CD4-positive, alpha-beta T cell treated with Interleukin-6 for 4 hours (primary cell): ENCODE results near the gene DNAI1.
"Not testable (repeated sequence)": the region's sequence is repeated elsewhere in the genome, so short reads cannot be mapped to it uniquely, and the experiment has no call there.

Experiments
- DNase-seq: peaks from one replicate; pipeline ENCODE4 v3.0.0-alpha.2; 2020; ENCODE audit warnings: mixed read lengths

The DNAI1 gene

DNA sequence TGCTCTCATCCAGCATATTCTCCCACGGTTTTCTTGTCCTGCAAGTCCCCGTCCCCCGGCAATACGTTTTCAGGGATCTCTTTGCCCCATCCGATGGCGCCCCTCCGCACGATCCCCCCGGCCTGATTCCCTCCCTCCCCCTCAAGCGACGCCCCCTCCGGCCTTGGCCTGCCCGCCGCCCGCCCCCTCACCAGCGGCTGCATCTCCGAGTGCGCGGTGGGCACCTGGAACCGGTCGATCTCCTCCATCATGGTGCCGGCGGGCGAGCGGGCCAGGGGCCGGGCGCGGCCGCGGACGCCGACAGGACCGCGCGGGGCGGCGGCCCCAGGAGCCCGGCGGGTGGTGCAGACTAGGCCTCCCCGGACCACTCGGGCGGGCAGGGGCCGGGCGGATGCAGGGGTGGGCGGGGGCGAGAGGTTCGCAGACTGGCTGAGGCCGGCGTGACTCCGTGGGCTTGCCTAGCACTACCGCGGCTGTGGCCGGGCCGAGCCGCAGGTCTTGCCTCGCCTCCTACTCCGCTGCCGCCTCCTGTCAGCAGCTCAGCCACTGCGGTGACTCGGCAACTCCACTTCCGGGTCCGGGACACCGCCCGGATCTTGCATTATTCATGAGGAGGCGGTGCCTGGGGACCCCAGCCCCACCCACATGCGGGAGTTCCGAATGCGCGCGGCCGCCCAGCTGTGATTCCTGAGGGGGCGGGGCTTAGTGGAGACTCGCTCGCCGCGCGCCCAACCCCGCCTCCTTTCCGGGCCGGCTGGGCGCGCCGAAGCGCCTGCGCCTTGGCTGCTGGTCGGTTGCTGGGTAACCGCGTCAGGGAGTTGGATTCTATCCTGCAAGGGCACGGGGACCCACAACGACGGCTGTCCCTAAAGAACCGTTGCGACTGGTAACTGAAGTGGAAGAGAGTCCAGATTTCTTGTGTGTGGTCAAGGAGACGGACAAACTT is at the start of gene DNAI1, which contains the start of gene FAM219A:
TSS of gene DNAI1 (plus strand) at position 793 of the 946 bp plus-strand sequence. CDS start 201 bp downstream, outside the sequence.
TSS of gene FAM219A (minus strand) at position 558 of the 946 bp plus-strand sequence. CDS start at position 251, 307 bp downstream.
- DNase-seq, result peak; percentile 99

DNA sequence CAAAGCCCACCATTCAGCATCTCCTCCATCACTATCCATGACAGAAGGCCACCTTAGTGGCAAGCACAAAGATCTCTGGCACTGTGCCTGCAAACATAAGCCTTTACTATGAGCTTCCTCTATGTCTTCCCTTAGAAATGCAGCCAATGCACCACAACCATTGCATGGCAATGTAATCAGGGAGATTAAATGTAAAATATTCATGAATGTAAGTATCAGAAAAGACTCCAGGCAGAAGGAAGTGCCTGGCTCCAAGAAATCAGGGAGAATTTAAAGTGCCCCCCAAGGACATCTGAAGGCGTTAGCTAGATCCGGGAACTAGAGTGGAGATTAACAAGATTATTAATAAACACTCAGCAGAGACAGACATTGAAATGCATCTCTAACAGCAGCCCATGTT is 49.5 kb upstream of the DNAI1 start:
- DNase-seq, result no peak

DNA sequence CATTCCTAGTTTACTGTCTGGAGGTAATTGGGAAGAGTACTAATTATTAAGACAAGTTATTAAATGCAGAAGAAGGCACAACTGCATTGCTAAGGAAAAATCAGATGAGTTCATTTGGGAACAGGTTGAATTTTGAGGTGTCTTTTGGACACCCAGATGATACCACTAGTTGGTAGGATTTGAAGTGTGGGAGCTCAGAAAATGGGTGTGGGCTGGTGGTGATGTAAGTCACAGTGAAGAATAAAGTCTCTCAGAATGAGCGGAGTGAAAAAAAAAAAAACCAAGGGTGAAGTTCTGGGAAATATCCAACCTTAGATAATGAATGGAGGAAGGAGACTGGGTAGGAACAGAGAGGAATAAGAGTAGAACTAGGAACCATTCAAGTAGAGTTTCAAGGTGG is 46.3 kb upstream of the DNAI1 start:
- no peak for DNase-seq

DNA sequence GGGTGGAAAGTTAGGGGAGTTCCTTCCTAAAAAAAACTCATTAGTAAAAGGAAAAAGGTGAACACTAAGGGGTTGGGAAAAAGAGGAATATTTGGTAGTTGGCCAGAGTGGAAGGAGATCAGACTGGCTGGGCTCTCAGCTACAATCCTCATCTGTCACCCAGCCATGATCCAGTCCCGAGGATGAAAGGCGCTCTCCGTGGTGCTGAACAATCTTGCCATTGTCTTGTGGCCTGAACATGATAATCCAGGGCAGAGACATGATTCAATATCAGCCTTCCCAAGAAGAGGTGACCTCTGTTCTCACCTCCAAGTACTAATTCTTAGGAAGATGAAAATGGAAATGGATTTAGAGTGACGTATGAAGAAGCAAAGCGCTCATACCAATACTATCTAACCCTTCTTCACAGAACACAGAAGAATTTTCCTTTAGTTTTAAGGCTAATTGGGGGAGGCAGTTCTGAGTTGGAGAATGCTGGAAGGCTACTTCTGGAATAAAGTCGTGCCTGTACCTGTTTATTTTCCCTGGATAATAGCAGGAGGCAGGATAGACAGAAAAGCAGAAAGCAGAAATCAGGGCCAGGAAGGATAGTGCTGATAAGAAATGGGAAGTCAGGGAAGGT is 45.3 kb upstream of the DNAI1 start:
- peak; percentile 18 for DNase-seq

DNA sequence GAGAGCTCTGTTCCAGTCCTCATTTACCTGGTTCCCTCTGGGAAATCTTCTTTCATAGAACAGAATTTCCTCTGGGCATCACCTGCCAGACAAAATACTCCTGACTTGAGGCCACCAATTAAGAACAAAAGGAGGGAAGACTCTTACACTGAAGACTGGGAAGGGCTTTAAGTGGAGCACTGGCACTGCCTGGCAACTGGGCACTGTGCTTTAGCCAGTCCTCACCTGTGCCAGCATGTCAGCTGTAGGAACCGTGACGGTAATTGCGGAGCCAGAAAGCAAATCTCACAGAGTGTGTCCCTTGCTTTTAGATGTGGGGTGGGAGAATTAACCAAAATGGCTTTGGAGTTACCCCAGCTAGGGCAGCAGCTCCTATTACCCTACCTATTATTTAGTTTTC is 40.9 kb upstream of the DNAI1 start:
- no peak for DNase-seq

DNA sequence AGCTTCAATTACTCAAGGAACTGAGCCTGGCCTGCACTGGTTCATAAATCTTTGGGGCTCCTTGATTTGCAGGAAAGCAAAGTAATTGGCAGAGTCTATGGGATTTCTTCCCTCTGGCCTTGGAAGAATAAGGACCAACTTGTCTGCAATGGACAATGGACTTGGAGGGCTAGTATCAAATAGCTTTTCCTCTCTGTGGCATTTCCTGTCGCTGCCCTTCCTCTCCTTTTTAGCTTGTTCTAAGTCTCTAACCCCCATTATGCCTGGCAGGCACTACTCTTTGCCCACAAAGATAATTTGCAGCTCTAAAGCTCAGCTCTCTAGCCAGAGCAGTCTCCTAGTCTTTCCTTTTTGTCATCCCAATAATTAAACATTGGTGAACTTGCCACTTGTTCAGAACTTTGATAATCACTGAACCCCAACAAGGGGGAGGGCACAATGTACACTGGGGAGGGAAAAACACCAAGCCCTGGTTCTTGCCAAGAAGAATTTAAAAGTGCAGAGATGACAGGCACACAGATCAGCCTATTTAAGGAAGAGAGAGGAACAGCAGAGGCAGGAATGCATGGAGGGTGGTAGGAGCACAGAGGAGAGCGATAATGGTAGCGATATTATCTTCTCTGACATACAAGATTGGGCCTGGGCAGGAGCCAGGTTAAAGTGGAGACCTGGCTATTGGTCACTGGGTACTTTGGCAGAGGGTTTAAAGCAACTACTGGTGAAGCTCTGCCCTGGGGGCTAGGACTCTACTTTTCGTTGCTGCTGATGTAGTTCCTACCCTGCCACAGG is 38.7 kb upstream of the DNAI1 start:
- no peak for DNase-seq

DNA sequence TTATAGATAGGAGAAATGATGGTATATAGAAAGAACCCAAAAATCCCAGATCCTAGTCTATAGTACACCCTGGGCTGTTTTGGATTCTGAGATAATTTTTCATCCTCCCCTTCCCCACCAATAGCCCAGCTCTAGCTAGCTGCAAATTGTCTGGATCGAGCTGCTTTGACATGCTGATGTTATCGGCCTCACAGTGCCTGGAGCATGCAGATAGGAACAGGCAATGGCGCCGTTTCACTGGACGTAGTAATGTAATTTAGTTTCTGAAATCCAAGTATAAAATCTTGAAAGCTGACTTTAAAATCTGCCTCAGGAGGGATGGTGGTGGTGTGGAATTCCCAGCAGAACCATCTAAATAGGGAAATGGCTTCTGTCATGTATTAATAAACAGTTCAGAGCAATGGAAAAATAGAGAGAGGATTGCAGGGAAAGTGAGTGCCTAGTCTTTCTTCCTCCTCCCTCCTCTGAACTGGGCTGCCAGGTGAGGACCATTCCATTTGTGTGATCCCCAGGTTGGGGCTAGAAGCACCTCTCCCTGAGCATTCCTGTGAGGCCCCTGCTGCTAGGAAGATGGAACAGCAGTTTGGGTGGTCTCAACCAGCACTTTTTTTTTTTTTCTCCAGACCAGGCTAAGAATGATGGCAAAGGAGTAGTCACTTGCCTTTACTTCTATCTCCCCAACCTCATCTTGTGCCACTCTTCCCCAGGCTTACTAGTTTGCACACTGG is 32.1 kb upstream of the DNAI1 start:
- DNase-seq, result no peak

DNA sequence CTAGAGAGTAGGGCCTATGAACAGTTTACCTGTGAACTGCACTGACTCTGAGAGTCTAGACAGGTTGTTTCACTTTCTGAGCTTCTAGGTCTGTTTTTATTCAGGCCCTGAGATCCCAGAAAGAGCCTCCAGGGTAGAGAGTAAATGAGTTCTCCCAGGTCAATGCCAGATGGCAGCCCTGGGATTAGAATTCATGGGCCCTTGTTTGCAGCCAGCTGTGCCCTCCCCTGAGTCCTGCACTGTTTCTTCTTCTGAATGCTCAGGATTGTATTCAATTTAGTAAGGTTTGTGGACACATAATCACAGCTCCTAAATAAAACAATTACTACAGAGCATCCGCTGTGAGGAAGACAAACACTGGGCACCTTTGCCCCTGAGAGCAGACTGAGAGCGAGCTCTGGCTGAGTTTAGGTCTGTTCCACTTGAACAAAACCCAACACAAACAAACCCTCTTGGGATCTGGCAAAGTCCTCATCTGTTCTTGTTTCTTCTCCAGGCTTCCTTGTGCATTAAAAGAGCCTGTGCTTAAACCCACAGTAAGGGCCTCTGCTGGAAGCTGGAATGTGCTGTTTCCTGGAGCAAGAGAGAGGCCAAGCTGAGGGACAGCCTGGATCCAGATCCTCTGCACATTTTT is 30.2 kb upstream of the DNAI1 start:
- DNase-seq, result no peak

DNA sequence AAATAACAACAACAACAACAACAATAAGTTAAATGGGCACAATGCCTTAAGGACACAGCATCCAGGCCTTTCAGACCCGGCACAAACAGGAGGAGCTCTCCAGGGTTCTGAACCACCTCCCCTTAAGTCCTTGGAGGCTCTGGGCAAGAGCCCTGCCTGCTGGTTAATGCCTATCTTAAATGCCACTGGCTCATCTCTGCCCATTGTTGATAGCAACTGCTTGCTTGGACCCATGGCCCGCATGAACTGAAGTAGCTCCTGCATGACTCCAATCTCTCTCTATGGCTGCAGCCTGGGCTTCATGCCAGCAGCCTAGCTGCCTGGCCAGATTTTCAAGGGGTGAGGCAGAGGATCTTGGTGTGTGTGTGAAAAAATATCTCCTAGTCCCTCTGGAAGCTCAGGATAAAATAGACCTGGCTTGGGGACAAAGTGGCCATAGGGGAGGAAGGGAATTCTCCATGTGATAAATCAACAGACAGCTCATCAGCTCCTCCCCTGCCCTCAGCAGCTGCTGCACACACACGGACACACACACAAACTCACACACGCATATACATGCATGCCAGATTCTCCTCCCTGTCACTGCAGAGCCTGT is 27.7 kb upstream of the DNAI1 start:
- DNase-seq, result no peak

DNA sequence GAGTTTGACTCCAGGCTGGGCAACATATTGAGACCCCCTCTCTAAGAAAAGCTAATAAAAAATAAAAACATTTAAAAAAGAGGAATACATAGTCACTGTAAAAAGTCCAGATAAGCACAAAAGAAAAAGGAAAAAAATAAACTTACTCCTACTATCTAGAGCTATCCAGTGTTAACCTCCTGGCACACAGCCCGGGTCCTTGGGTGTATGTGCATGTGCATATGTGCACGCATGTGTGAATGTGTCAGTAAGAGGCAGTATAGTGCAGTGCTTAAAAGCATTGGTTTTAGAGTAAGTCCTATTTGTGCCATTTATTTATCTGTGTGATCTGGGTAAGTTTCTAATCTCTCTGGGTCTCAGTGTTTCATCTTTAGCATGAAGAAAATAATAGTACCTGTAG is 26.9 kb upstream of the DNAI1 start:
- DNase-seq, result no peak

DNA sequence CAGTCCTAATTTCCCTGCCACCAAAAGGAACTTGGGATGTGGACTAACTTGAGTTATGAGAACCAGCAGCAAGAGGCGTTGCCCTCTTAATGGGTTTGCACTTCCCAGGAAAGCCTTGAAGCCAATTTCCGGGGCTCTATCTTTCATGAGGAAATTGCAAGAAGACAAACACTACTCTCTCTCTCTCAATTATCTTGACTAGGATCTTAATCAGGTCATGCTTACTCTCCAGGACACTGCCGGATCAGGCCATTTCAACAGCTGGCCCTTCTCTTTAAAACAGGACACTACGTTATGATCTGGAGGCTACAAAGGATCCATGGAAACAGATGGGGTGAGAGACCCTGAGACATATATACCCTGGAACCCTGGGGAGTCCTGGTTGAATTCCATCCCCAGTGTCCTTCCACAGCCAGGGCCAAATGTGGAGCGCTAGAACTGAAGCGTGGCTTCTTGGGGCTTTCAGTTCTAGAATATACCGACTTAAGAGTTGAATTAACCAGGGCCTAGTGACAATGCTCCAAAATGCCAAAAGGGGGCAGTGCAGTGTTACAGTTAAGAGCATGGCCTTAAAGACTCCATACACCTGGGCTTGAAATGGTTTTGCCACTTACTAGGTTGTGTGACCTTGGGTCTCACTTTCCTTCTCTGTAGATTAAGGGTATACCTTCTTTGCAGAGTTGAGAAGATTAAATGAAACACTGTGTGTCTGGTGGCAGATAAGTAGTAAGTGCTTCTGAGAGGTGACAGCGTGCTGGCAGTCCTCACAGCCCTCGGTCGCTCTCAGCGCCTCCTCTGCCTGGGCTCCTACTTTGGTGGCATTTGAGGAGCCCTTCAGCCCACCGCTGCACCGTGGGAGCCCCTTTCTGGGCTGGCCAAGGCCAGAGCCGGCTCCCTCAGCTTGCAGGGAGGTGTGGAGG is 21.3 kb upstream of the DNAI1 start:
- peak; percentile 67 for DNase-seq

DNA sequence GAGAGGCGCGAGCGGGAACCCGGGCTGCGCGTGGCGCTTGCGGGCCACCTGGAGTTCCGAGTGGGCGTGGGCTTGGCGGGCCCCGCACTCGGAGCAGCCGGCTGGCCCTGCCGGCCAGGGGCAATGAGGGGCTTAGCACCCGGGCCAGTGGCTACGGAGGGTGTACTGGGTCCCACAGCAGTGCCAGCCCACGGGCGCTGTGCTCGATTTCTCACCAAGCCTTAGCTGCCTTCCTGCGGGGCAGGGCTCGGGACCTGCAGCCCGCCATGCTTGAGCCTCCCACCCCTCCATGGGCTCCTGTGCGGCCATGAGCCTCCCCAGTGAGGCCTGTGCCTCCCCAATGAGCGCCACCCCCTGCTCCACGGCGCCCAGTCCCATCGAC is 20.7 kb upstream of the DNAI1 start:
- DNase-seq, result not testable (repeated sequence)

DNA sequence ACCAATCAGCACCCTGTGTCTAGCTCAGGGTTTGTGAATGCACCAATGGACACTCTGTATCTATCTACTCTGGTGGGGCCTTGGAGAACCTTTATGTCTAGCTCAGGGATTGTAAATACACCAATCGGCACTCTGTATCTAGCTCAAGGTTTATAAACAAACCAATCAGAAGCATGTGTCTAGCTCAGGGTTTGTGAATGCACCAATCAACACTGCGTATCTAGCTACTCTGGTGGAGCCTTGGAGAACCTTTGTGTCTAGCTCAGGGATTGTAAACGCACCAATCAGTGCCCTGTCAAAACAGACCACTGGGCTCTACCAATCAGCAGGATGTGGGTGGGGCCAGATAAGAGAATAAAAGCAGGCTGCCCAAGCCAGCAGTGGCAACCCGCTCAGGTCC is 20.1 kb upstream of the DNAI1 start:
- DNase-seq, result not testable (repeated sequence)

DNA sequence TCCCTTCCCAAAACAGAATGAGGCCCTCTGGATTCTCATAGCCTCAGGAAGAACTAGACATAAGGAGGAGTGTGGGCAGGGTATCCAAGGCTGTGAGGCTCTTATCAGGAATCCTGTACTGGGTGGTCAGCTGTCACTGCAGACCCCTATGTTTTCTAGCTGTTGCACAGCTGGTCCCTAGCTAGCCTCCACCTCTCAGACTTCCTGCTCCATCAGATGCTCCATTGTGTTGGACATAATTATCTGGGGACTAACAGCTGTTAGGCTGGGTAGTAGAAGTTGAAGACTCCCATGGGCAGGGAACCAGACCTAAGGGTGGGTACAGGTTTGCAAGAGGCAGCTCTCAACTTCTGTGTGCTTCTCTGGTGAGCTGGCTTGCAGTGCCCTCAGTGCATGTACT is 18.6 kb upstream of the DNAI1 start:
- no peak for DNase-seq

DNA sequence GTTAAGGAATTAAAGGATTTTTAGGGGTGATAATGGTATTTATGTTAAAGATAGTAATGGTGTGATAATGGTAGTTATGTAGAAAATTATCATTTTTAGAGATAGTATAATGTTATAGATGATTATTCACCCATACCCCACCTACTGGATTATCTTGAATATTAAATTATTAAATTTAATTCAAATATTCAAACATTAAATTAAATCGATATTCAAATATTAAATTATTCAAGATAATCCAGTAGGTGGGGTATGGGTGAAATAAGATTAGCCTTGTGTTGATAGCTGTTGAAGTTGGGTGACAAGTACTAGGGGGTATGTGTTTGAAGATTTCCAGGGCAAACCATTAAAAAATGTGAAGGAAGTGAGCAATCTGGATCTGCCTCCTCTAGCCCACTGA is 15.8 kb upstream of the DNAI1 start:
- DNase-seq, result no peak

DNA sequence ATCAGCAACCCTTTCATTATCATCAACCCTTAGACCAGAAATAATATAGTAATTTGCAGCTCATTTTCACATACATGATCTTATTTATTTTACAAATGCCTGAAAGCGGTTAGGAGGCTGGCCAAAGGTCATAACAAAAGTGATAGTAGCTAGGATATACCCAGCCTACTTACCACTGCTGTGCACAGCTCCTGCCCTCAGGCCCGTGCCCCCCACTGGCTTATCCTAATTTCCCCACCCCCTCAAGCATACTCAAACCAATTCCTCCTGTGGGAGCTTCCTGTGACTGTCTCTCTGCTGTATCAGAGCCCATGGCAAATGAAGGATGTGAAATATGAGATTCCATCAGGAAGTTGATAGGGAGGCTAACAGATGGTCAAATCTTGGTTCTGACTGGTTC is 15.1 kb upstream of the DNAI1 start:
- DNase-seq, result no peak

DNA sequence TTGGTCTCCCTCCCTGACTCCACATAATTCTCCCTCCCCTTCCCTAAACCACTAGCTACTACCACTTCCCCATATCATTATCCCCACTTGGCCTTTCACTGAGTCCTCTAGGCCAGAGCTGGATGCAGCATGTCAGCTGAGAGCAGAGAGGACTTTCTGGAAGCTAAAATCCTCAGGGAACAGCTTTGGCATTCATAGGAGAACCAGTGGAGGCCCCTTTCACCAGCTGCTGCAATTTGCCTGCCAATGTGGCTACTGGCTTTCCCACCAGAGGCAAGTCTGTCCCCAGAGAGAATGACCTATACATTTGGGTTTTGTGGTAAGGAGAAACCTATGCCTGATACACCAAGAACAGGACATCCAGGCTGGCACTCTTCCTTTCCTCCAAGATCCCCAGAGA is 14.6 kb upstream of the DNAI1 start:
- DNase-seq, result no peak

DNA sequence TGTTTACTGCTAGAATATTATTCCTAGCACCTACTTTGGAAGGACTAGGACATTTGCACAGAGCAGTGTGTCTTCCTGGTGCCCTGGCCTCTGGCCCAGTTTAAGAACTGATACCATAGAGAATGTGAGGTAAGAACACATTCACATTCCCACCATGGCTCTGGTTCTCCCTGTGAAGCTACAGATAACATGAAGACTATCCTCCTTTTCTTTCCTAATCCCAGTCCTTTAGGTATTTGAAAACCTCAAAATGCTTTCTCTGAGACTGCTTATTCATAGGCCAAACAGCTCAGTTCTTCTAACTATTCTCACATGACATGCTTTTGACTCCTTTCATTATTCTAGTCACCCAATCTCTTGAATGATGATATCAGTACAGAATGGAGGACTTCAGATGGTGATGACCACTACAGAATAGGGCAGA is 12.1 kb upstream of the DNAI1 start:
- DNase-seq, result no peak

DNA sequence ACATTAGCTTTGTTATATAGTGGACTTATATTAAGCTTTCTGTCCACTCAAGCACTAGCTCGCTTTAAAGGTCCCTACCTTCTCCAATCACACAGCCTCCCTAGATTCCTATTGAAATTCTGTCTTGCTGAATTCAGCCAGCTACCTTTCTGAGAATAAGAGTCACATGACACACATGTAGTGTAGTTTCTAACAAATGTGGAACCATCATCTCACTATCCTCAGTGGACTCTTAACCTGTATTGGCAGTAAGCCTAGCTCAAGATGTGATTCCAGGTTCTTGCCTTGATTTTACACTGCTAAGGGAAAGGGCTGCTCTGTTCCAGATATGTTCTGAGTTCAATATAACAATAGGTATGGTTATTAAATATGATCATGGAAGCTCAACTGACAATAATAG is 11.7 kb upstream of the DNAI1 start:
- no peak for DNase-seq

DNA sequence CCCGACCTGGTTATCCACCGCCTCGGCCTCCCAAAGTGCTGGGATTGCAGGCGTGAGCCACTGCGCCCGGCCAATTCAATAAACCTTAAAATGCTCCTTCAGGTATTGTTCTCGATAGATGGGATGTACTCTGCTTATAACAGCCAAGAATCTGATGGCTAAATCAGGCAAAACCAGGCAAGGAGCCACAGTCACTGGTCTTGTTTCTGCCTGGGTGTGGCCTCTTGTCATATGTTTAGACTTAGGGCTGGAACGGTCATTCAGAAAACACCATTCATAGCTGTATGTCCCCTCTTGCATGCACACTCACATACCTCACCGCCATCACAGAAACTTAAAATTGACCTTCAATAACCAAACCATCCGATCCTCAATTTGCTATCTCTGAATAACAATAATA is 8.0 kb upstream of the DNAI1 start:
- DNase-seq, result no peak

DNA sequence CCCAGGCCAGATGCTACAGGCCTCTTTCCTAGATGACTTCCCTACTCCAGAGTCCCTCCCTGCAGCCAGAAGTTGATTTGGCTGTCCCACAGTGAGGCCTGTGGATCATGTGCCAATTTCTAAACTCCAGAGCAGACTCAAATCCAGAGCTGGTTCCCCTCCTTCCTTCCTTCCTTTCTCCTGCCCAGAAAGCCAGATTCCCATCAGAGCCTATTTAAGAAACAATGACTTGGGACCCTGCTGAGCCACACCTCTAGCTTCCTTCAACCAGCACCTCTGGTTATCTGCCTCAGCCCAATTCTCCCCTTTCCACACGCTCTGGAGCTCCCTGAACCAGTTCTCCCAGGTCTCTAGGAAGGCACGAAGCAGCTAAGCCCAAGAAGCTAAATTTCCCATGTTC is 7.5 kb upstream of the DNAI1 start:
- no peak for DNase-seq
